Measurements from ENCODE around the gene WDFY2. TPM values are rescaled to one million over a fixed set of nuclear protein-coding genes. Genes with fewer than 3 reads are reported as not detected.

WDFY2 gene
- polyA plus RNA-seq, 3 donors: 6.5 to 40.1 (median 9.1) TPM

DNA sequence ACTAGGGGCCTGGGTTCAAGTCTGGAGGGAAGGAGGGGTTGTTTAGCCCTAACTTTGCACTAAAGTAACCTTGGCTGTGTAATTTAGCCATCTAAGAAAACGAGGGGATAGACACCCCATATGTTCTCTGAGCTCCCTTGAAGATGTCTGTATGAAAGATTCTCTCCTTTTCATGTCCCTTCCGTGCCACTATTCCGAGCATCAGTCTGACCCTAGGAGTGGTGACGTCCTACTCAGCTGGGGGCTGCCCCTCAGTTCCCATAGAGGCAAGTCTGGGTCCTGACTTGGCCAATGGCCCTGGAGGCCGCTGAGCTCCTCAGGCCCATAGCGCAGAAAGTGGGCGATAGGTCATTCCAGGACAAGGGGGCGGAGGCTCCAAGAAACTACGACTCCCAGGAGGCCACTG lies 790 bp upstream of the WDFY2 start:
- intact Hi-C loops (cut with micrococcal nuclease): loop anchor here (10.0 kb wide), 2 partner anchors 141 to 151 kb away; no protein-coding TSS in a partner anchor
- Histone ChIP-seq H2AFZ (ENCODE audit: insufficient read depth, low read depth, low read length, poor library complexity, severe bottlenecking) (peak overlapping the region; percentile 90), H3K27me3 (ENCODE audit: control insufficient read depth in 2 of 2, insufficient read depth in 2 of 2, low read length in 2 of 2) (no peaks in the 10 kb centered on the region), H3K9me3 (replicated peaks in 1 of 2; ENCODE audit: control insufficient read depth in 1 of 2, insufficient read depth in 1 of 2, low read length in 2 of 2) (no peaks in the 10 kb centered on the region), H3K27ac (ENCODE audit: low read depth in 1 of 2, low read length in 2 of 2) (peak overlapping the region; percentile 85 to 89), H3K79me2 (ENCODE audit: insufficient read depth, low read length) (peaks cover 43% of the 10 kb centered on the region), H3K36me3 (replicated peaks in 1 of 2; ENCODE audit: control insufficient read depth in 1 of 2, insufficient read depth in 2 of 2, low read length in 2 of 2) (no peaks in the 10 kb centered on the region), H3K9ac (ENCODE audit: insufficient read depth, low read length, poor library complexity, severe bottlenecking) (peak overlapping the region; percentile 89), H4K20me1 (ENCODE audit: insufficient read depth, low read length) (peaks cover 35% of the 10 kb centered on the region), H3K4me3 (replicated peaks in 1 of 3; ENCODE audit: low read depth in 2 of 3, low read length in 3 of 3) (peak overlapping the region; percentile 85 to 96 (median 91)), H3K4me1 (ENCODE audit: control insufficient read depth in 1 of 2, insufficient read depth in 2 of 2, low read length in 2 of 2) (peaks cover 32 to 56% of the 10 kb centered on the region in 2 donors), H3K4me2 (replicated peaks; ENCODE audit: extremely low read depth, low read length, poor library complexity, severe bottlenecking) (peak overlapping the region; percentile 86)
- WGBS (ENCODE audit: insufficient coverage): 35% methylated on average over 8 of the region's 9 CpGs
- DNase-seq: no peak
- H3K27me3 Mint-ChIP-seq (ENCODE audit: low read depth in 3 of 3): peaks cover 0 to 5% (median 0%) of the 10 kb centered on the region in 3 donors
- H3K4me1 Mint-ChIP-seq: peaks cover 51% of the 10 kb centered on the region
- peak overlapping the region; percentile 94 to 99 (median 99) for H3K27ac Mint-ChIP-seq
- peaks cover 0 to 2% of the 10 kb centered on the region in 2 donors for H3K36me3 Mint-ChIP-seq
- H3K9me3 Mint-ChIP-seq: peaks cover 0 to under 1% (median 0%) of the 10 kb centered on the region in 7 donors
- TF ChIP-seq, protein P1, sequence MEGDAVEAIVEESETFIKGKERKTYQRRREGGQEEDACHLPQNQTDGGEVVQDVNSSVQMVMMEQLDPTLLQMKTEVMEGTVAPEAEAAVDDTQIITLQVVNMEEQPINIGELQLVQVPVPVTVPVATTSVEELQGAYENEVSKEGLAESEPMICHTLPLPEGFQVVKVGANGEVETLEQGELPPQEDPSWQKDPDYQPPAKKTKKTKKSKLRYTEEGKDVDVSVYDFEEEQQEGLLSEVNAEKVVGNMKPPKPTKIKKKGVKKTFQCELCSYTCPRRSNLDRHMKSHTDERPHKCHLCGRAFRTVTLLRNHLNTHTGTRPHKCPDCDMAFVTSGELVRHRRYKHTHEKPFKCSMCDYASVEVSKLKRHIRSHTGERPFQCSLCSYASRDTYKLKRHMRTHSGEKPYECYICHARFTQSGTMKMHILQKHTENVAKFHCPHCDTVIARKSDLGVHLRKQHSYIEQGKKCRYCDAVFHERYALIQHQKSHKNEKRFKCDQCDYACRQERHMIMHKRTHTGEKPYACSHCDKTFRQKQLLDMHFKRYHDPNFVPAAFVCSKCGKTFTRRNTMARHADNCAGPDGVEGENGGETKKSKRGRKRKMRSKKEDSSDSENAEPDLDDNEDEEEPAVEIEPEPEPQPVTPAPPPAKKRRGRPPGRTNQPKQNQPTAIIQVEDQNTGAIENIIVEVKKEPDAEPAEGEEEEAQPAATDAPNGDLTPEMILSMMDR (IDR thresholded peaks at IDR 0.05): no peak
- H3K4me3 Mint-ChIP-seq: peak overlapping the region; percentile 96 to 98

DNA sequence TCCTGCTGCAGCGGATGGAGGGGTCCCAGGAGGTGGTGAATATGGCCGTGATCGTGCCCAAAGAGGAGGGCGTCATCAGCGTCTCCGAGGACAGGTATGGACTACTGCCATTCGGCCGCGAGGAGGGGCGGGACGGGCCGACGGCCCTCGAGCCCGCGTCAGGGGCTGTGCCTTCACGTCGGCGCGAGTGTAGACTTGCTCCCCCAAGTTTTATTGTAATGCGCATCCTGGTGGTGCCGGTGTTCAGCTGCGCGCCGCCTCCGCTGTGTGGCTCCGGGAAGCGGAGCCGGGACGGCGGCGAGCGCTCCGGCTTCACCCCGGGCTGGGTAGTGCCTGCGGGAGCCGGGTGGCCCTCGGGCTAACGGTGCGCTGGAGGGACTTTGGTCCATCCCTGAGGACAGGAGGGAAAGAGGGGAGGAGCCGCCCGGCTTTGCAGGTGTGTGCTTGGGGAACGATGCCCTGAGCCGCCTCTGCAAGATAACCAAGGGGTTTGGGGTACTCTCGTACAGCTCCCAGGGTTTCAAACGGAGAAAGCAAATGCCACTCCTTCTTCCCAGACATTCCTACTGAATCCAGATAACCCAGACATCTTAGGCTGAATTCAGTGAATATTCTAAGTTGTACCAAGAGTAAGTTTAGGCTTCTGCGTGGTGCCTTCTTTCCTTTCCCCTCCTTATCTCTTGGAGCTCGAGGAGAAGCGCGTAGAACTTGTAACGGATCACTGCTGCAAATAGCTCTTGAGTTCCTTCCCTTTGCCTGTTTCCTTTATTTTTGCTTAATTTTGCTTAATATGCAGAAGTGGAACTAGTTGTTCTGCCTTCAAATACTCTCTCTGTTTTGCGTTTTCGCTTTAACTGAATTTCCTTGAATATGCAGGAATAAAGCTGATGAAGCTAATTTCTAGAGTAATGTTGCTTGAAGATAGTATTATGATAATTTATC lies 740 bp downstream of the WDFY2 start:
- H3K27ac Mint-ChIP-seq: peak overlapping the region; percentile 89 to 99 (median 94)
- H3K36me3 Mint-ChIP-seq: peaks cover 0 to 2% of the 10 kb centered on the region in 2 donors
- H3K27me3 Mint-ChIP-seq (ENCODE audit: low read depth in 3 of 3): peaks cover 0 to 5% (median 0%) of the 10 kb centered on the region in 3 donors
- Histone ChIP-seq H3K79me2 (ENCODE audit: insufficient read depth, low read length) (peaks cover 58% of the 10 kb centered on the region), H3K9ac (ENCODE audit: insufficient read depth, low read length, poor library complexity, severe bottlenecking) (peak overlapping the region; percentile 89), H3K27me3 (ENCODE audit: control insufficient read depth in 2 of 2, insufficient read depth in 2 of 2, low read length in 2 of 2) (no peaks in the 10 kb centered on the region), H3K36me3 (replicated peaks in 1 of 2; ENCODE audit: control insufficient read depth in 1 of 2, insufficient read depth in 2 of 2, low read length in 2 of 2) (no peaks in the 10 kb centered on the region), H3K9me3 (replicated peaks in 1 of 2; ENCODE audit: control insufficient read depth in 1 of 2, insufficient read depth in 1 of 2, low read length in 2 of 2) (no peaks in the 10 kb centered on the region), H2AFZ (ENCODE audit: insufficient read depth, low read depth, low read length, poor library complexity, severe bottlenecking) (peak overlapping the region; percentile 86), H3K4me2 (replicated peaks; ENCODE audit: extremely low read depth, low read length, poor library complexity, severe bottlenecking) (peak overlapping the region; percentile 86), H3K27ac (ENCODE audit: low read depth in 1 of 2, low read length in 2 of 2) (peak overlapping the region; percentile 84 to 89), H4K20me1 (ENCODE audit: insufficient read depth, low read length) (peaks cover 50% of the 10 kb centered on the region), H3K4me1 (ENCODE audit: control insufficient read depth in 1 of 2, insufficient read depth in 2 of 2, low read length in 2 of 2) (peaks cover 40 to 66% of the 10 kb centered on the region in 2 donors), H3K4me3 (replicated peaks in 1 of 3; ENCODE audit: low read depth in 2 of 3, low read length in 3 of 3) (peak overlapping the region; percentile 85 to 96 (median 91))
- intact Hi-C loops (cut with micrococcal nuclease): loop anchor here (1.0 to 10.0 kb wide), 5 partner anchors 60 to 150 kb away; partner anchors contain the start of gene INTS6 (in 2 of the 2)
- H3K4me1 Mint-ChIP-seq: peaks cover 59% of the 10 kb centered on the region
- H3K4me3 Mint-ChIP-seq: peak overlapping the region; percentile 96 to 98
- DNase-seq: peak; percentile 44 to 71 (median 54)
- no peaks in the 10 kb centered on the region for H3K9me3 Mint-ChIP-seq
- WGBS (ENCODE audit: insufficient coverage): under 1% methylated on average over 46 of the region's 53 CpGs
- TF ChIP-seq, protein P1 (IDR thresholded peaks at IDR 0.05): no peak
